Hepatocyte (in vitro differentiated cells): ENCODE results near the gene ALOXE3. TPM values are rescaled to one million over a fixed set of nuclear protein-coding genes. Genes with fewer than 3 reads are reported as not detected.

Experiments
- DNase-seq: peaks from one replicate; pipeline ENCODE4 v3.0.0-alpha.2; 2016; ENCODE audit warnings: low spot score
- H2AFZ ChIP-seq: fragments of 200-600 bp; sonication (generic); 2 replicates; pipeline ENCODE4 v1.6.0; 2016; ENCODE audit warnings: antibody characterized with exemption, mild to moderate bottlenecking
- H3K27ac ChIP-seq: fragments of 200-600 bp; sonication (generic); 2 replicates; pipeline ENCODE4 v1.5.1; 2016; ENCODE audit warnings: mild to moderate bottlenecking
- H3K27me3 ChIP-seq: fragments of 200-600 bp; sonication (generic); 2 replicates; pipeline ENCODE4 v1.6.1; 2016
- H3K36me3 ChIP-seq: fragments of 200-600 bp; sonication (generic); replicated peaks from 2 replicates; pipeline ENCODE4 v1.5.1; 2016; ENCODE audit warnings: low read depth; ENCODE audit not compliant: insufficient read depth
- H3K4me1 ChIP-seq: fragments of 200-600 bp; sonication (generic); 2 replicates; pipeline ENCODE4 v1.5.1; 2016; ENCODE audit warnings: mild to moderate bottlenecking, moderate library complexity; ENCODE audit not compliant: insufficient read depth
- H3K4me2 ChIP-seq: fragments of 200-600 bp; sonication (generic); 2 replicates; pipeline ENCODE4 v1.6.0; 2016
- H3K4me3 ChIP-seq: fragments of 200-600 bp; sonication (generic); 2 replicates; pipeline ENCODE4 v1.5.1; 2016; ENCODE audit warnings: mild to moderate bottlenecking
- H3K79me2 ChIP-seq: fragments of 200-600 bp; sonication (generic); 2 replicates; pipeline ENCODE4 v1.6.0; 2017; ENCODE audit warnings: mild to moderate bottlenecking
- H3K9me2 ChIP-seq: fragments of 200-600 bp; sonication (generic); replicated peaks from 2 replicates; pipeline ENCODE4 v1.6.0; 2017; ENCODE audit warnings: mild to moderate bottlenecking; ENCODE audit not compliant: insufficient read depth
- H3K9me3 ChIP-seq: fragments of 200-600 bp; sonication (generic); 2 replicates; pipeline ENCODE4 v1.5.1; 2016; ENCODE audit warnings: low read depth, mild to moderate bottlenecking
- H4K20me1 ChIP-seq: fragments of 200-600 bp; sonication (generic); 2 replicates; pipeline ENCODE4 v1.6.0; 2016; ENCODE audit warnings: mild to moderate bottlenecking; ENCODE audit not compliant: insufficient read depth, poor library complexity, severe bottlenecking
- CTCF ChIP-seq: fragments of 200-600 bp; sonication (generic); IDR thresholded peaks from 2 replicates; pipeline ENCODE4 v1.5.1; 2016; ENCODE audit warnings: antibody characterized with exemption, mild to moderate bottlenecking; ENCODE audit not compliant: poor library complexity
- EZH2 ChIP-seq: fragments of 200-600 bp; sonication (generic); IDR thresholded peaks from 2 replicates; pipeline ENCODE4 v1.6.1; 2016; ENCODE audit warnings: antibody characterized with exemption, mild to moderate bottlenecking, borderline replicate concordance
- EZH2phosphoT487 ChIP-seq: fragments of 200-600 bp; sonication (generic); IDR thresholded peaks from one replicate; pipeline ENCODE4 v1.6.1; 2018; ENCODE audit warnings: antibody characterized with exemption, mild to moderate bottlenecking, low read depth, moderate library complexity; ENCODE audit not compliant: unreplicated experiment, severe bottlenecking
- WGBS: methylation state at CpG from one replicate; pipeline ENCODE4 v1.1.6; 2016; ENCODE audit warnings: low lambda C conversion rate; ENCODE audit errors: missing lambda C conversion rate; 5-methylcytosine and 5-hydroxymethylcytosine counted together
- polyA plus RNA-seq: library from polyadenylated mRNA; unstranded; fragments of >200 nt; fragmentation: Nextera tagmentation; extraction: Ambion mirVana; gene quantifications from 2 replicates; pipeline ENCODE4 v1.2.1, GENCODE V29; 2016
- total RNA-seq: library from RNA; depleted of rRNA; stranded (reverse); fragments of >200 nt; gene quantifications from 2 replicates; pipeline ENCODE4 v1.2.3, GENCODE V29; 2014

ALOXE3 gene
- total and polyA plus RNA-seq, 2 experiments from 2014 or later, result 0.77 to 1.5 TPM

- no peak for TF ChIP-seq CTCF
- no peak for TF ChIP-seq EZH2phosphoT487
- no peak for TF ChIP-seq EZH2
- Histone ChIP-seq H3K9me3 (no peaks in the 10 kb centered on the region), H3K4me3 (no peak overlapping the region), H4K20me1 (no peaks in the 10 kb centered on the region), H3K79me2 (no peaks in the 10 kb centered on the region), H3K4me1 (peaks cover 6% of the 10 kb centered on the region), H2AFZ (no peak overlapping the region), H3K4me2 (no peak overlapping the region), H3K27ac (no peak overlapping the region), H3K27me3 (no peaks in the 10 kb centered on the region), H3K36me3 (no peaks in the 10 kb centered on the region), H3K9me2 (no peaks in the 10 kb centered on the region)
- 83% methylated on average over 3 of the region's 3 CpGs for WGBS
- peak; percentile 4 for DNase-seq
Observed at GRCh38 chr17:8131844-8132441, 13.6 kb upstream of the ALOXE3 start.

- peaks cover 18% of the 10 kb centered on the region for H3K27me3 ChIP-seq
Observed at GRCh38 chr17:8128125-8128784, 9.9 kb upstream of the ALOXE3 start.

GRCh38 chr17:8126491-8127066 lies 8.3 kb upstream of the ALOXE3 start:
- peak overlapping the region; percentile 63 for H2AFZ ChIP-seq
- no peaks in the 10 kb centered on the region for H3K36me3 ChIP-seq
- 2% methylated on average over 14 of the region's 45 CpGs for WGBS
- TF ChIP-seq EZH2phosphoT487 (no peak), CTCF (no peak), EZH2 (no peak)
- H3K4me2 ChIP-seq, result peak overlapping the region; percentile 88
- H3K4me1 ChIP-seq, result peaks cover 35% of the 10 kb centered on the region
- H4K20me1 ChIP-seq, result no peaks in the 10 kb centered on the region
- H3K9me3 ChIP-seq, result no peaks in the 10 kb centered on the region
- H3K79me2 ChIP-seq, result no peaks in the 10 kb centered on the region
- H3K4me3 ChIP-seq, result peak overlapping the region; percentile 90
- peak overlapping the region; percentile 10 for H3K27ac ChIP-seq
- DNase-seq, result peak; percentile 79
- peaks cover 29% of the 10 kb centered on the region for H3K27me3 ChIP-seq
- no peaks in the 10 kb centered on the region for H3K9me2 ChIP-seq

More at GRCh38 chr17:8128125-8128784, 9.9 kb upstream of the ALOXE3 start:
- H3K4me1 ChIP-seq, result peaks cover 28% of the 10 kb centered on the region
- H3K79me2 ChIP-seq, result no peaks in the 10 kb centered on the region
- DNase-seq, result no peak
- H3K36me3 ChIP-seq, result no peaks in the 10 kb centered on the region
- H4K20me1 ChIP-seq, result no peaks in the 10 kb centered on the region
- no peak overlapping the region for H3K4me3 ChIP-seq
- H3K4me2 ChIP-seq, result no peak overlapping the region
- H3K9me2 ChIP-seq, result no peaks in the 10 kb centered on the region
- H3K27ac ChIP-seq, result no peak overlapping the region
- no peak for TF ChIP-seq EZH2
- no peak for TF ChIP-seq CTCF
- TF ChIP-seq EZH2phosphoT487, result no peak
- H3K9me3 ChIP-seq, result no peaks in the 10 kb centered on the region
- H2AFZ ChIP-seq, result no peak overlapping the region
- 92% methylated on average over 14 of the region's 14 CpGs for WGBS
